ENCODE data around the gene SPSB1. TPM values are rescaled to one million over a fixed set of nuclear protein-coding genes. Genes with fewer than 3 reads are reported as not detected.

The SPSB1 gene
- total and polyA plus RNA-seq, 2 of the 4 experiments (the other 2 are of a cell fraction) = 16.7 to 19.8 TPM

GRCh38 chr1:9316512-9316911, 23.8 kb downstream of the SPSB1 start:
- 0 out of 3 replicates have a peak overlapping the region, but pooled peaks have one; percentile 7 for H2BK15ac ChIP-seq (ENCODE audit: low read depth, low read length)
- H2AK9ac ChIP-seq (replicated peaks; ENCODE audit: low read depth, low read length, poor library complexity) = peak overlapping the region; percentile 18
- peaks cover 97% of the 10 kb centered on the region for H4K20me1 ChIP-seq (ENCODE audit: insufficient read depth, low read length)
- TF ChIP-seq USF2 (IDR thresholded peaks at IDR 0.05; ENCODE audit: low read depth, low read length) = no peak
- no peak for TF ChIP-seq NFE2L2 (IDR thresholded peaks at IDR 0.05; ENCODE audit: low read depth, low read length)
- no peak for TF ChIP-seq ELK1 (IDR thresholded peaks at IDR 0.05; ENCODE audit: borderline replicate concordance, low read depth, low read length)
- no peak for TF ChIP-seq CTCF (conservative IDR thresholded peaks at IDR 0.05; ENCODE audit: low read depth, low read length)
- TF ChIP-seq RAD21 (IDR thresholded peaks at IDR 0.05; ENCODE audit: low read length) = no peak
- TF ChIP-seq CHD1 (IDR thresholded peaks at IDR 0.05; ENCODE audit: low read depth, low read length) = no peak
- no peak for TF ChIP-seq MAZ (IDR thresholded peaks at IDR 0.05; ENCODE audit: borderline replicate concordance, low read depth, low read length)
- no peak for TF ChIP-seq RCOR1 (IDR thresholded peaks at IDR 0.05; ENCODE audit: insufficient replicate concordance, low read length)
- WGBS, 2 experiments (ENCODE audit: extremely low coverage in 2 of 2, insufficient read length in 1 of 2) = 97% methylated on average over 18 of the region's 24 CpGs; no CpG with 5 or more reads in 1 of the 2 experiments
- peak overlapping the region; percentile 62; the same call in 1 of the 2 replicates for H4K91ac ChIP-seq (ENCODE audit: insufficient read depth, low read depth, low read length)
- no peak overlapping the region for H3K56ac ChIP-seq (ENCODE audit: extremely low read depth, insufficient read depth, low read length)
- CTCF ChIA-PET = no interaction called here
- peaks cover 43% of the 10 kb centered on the region for H3K4me1 ChIP-seq (ENCODE audit: control insufficient read depth, insufficient read depth, low read length)
- H4K8ac ChIP-seq (ENCODE audit: low read depth in 2 of 2, low read length in 2 of 2) = no peak overlapping the region
- no TSS peak for BruUV-seq (replicated peaks)
- H2AK5ac ChIP-seq (ENCODE audit: low read depth, low read length) = peak overlapping the region; percentile 76
- no peak overlapping the region for H3K4me2 ChIP-seq (ENCODE audit: low read depth, low read length)
- no peaks in the 10 kb centered on the region for H3K27me3 ChIP-seq (ENCODE audit: control insufficient read depth, insufficient read depth, low read length)
- no peak for ATAC-seq (ENCODE audit: low read depth)
- peaks cover 35 to 92% of the 10 kb centered on the region in 2 experiments for H3K79me1 ChIP-seq (ENCODE audit: low read depth in 1 of 2, low read length in 2 of 2)
- H3K9me1 ChIP-seq (ENCODE audit: insufficient read depth, low read length) = peaks cover 63% of the 10 kb centered on the region
- H3K4ac ChIP-seq (ENCODE audit: low read depth, low read length) = peak overlapping the region; percentile 81; the same call in 1 of the 2 replicates
- no peak overlapping the region for H3K4me3 ChIP-seq (ENCODE audit: insufficient read depth, low read depth, low read length)
- H3K9me3 ChIP-seq (ENCODE audit: control insufficient read depth, insufficient read depth, low read length) = no peaks in the 10 kb centered on the region
- no peak overlapping the region for H3K18ac ChIP-seq (ENCODE audit: low read depth, low read length)
- H3K36me3 ChIP-seq (ENCODE audit: control insufficient read depth, insufficient read depth, low read length) = no peaks in the 10 kb centered on the region; the same call in 1 of the 2 replicates
- H3K14ac ChIP-seq (replicated peaks; ENCODE audit: low read depth, low read length) = no peak overlapping the region
- dilution Hi-C loops (cut with HindIII; ENCODE audit: low sequenced_read_pairs, unreplicated experiment) = no loop called here
- peak overlapping the region; percentile 34; the same call in 1 of the 2 replicates for H2BK20ac ChIP-seq (ENCODE audit: low read depth, low read length)
- intact Hi-C loops (cut with micrococcal nuclease) = no loop called here
- H3K23ac ChIP-seq (ENCODE audit: low read depth, low read length) = no peak overlapping the region
- no peak overlapping the region for H2AFZ ChIP-seq (replicated peaks; ENCODE audit: low read length, poor library complexity)
- POLR2A ChIA-PET (ENCODE audit: unreplicated experiment) = no interaction called here
- no peak overlapping the region for H3K9ac ChIP-seq (ENCODE audit: low read depth, low read length)
- DNase-seq = no peak
- no peak overlapping the region for H4K5ac ChIP-seq (ENCODE audit: low read depth, low read length)
- in situ Hi-C loops (cut with MboI; ENCODE audit: low sequenced_read_pairs) = no loop called here
- H2BK5ac ChIP-seq (ENCODE audit: low read depth, low read length, poor library complexity, severe bottlenecking) = no peak overlapping the region
- H2BK120ac ChIP-seq (ENCODE audit: low read depth, low read length) = peak overlapping the region; percentile 82
- peak overlapping the region; percentile 19; the same call in 1 of the 2 replicates for H3K27ac ChIP-seq (ENCODE audit: insufficient read depth, low read length)

Data from IMR-90 (cell line).